Parathyroid adenoma (tissue), 2 donors: ENCODE results near the gene LUC7L3.

Source experiments
- H2AFZ ChIP-seq: fragments of 300-600 bp; sonication (generic); one replicate; pipeline ENCODE4 v1.7.0; 2017; ENCODE audit warnings: antibody characterized with exemption, mild to moderate bottlenecking
- H3K27ac ChIP-seq: fragments of 300-600 bp; sonication (generic); one replicate; pipeline ENCODE4 v1.7.0; 2017
- H3K27me3 ChIP-seq: fragments of 300-600 bp; sonication (generic); one replicate; pipeline ENCODE4 v1.7.0; 2017; ENCODE audit warnings: low read length; ENCODE audit not compliant: control insufficient read depth, insufficient read depth
- H3K36me3 ChIP-seq: fragments of 300-600 bp; sonication (generic); one replicate; pipeline ENCODE4 v1.7.0; 2017; ENCODE audit warnings: low read length; ENCODE audit not compliant: control insufficient read depth, insufficient read depth
- H3K4me1 ChIP-seq: fragments of 300-600 bp; sonication (generic); one replicate; pipeline ENCODE4 v1.7.0; 2017; ENCODE audit warnings: control low read depth
- H3K4me2 ChIP-seq: fragments of 300-600 bp; sonication (generic); one replicate; pipeline ENCODE4 v1.7.0; 2017; ENCODE audit warnings: low read length
- H3K4me3 ChIP-seq: fragments of 300-600 bp; sonication (generic); one replicate; pipeline ENCODE4 v1.7.0; 2017; ENCODE audit warnings: low read depth, low read length
- H3K79me2 ChIP-seq: fragments of 300-600 bp; sonication (generic); one replicate; pipeline ENCODE4 v1.7.0; 2017; ENCODE audit warnings: control low read depth
- H3K9ac ChIP-seq: fragments of 300-600 bp; sonication (generic); one replicate; pipeline ENCODE4 v1.7.0; 2017; ENCODE audit warnings: mild to moderate bottlenecking
- H3K9me3 ChIP-seq: fragments of 300-600 bp; sonication (generic); one replicate; pipeline ENCODE4 v1.7.0; 2017; ENCODE audit warnings: low read length; ENCODE audit not compliant: control insufficient read depth
- CTCF ChIP-seq: fragments of 300-600 bp; sonication (generic); IDR thresholded peaks from one replicate; pipeline ENCODE4 v1.7.0; 2017; ENCODE audit warnings: antibody characterized with exemption, mild to moderate bottlenecking
- donor health status: primary hyperparathyroidism.

LUC7L3 gene

DNA sequence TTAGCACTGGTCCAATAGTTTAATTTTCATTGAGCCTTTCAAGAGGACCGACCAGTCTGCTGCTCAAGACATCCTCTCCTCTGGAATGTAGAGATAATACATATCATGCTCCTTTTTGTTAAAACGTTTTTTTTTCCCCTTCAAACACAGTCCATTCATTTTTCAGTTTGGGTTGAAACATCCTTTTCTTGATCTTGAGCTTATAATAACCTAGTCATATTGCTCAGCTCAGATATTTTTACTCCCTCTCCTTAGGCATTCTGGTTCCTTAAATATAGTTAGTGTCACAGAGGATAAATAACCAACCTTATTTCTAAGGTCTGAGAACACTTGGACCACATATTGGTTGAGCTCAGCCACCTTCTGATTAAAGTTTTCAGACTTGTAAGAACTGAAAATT lies 35.1 kb downstream of the LUC7L3 start:
- H3K9me3 ChIP-seq: no peaks in the 10 kb centered on the region
- H2AFZ ChIP-seq: no peak overlapping the region
- no peaks in the 10 kb centered on the region for H3K36me3 ChIP-seq
- no peak for TF ChIP-seq CTCF
- H3K4me2 ChIP-seq: no peak overlapping the region
- H3K4me1 ChIP-seq: peaks cover 6% of the 10 kb centered on the region
- H3K9ac ChIP-seq: no peak overlapping the region
- no peak overlapping the region for H3K27ac ChIP-seq
- no peaks in the 10 kb centered on the region for H3K27me3 ChIP-seq
- H3K79me2 ChIP-seq: no peaks in the 10 kb centered on the region
- no peak overlapping the region for H3K4me3 ChIP-seq

- Histone ChIP-seq H3K4me2 (no peak overlapping the region), H3K36me3 (no peaks in the 10 kb centered on the region), H3K9ac (no peak overlapping the region), H3K27ac (no peak overlapping the region), H2AFZ (no peak overlapping the region), H3K4me1 (peaks cover 6% of the 10 kb centered on the region), H3K79me2 (no peaks in the 10 kb centered on the region), H3K4me3 (no peak overlapping the region), H3K9me3 (no peaks in the 10 kb centered on the region), H3K27me3 (no peaks in the 10 kb centered on the region)
- no peak for TF ChIP-seq CTCF
These were observed 39.1 kb downstream of the LUC7L3 start for GRCh38 chr17:50758524-50758923.

- Histone ChIP-seq H3K9me3 (no peaks in the 10 kb centered on the region), H3K4me3 (no peak overlapping the region), H2AFZ (no peak overlapping the region), H3K4me1 (peaks cover 8% of the 10 kb centered on the region), H3K4me2 (no peak overlapping the region), H3K27me3 (no peaks in the 10 kb centered on the region), H3K27ac (no peak overlapping the region), H3K79me2 (no peaks in the 10 kb centered on the region), H3K36me3 (no peaks in the 10 kb centered on the region), H3K9ac (no peak overlapping the region)
- TF ChIP-seq CTCF: no peak
These were observed 39.7 kb downstream of the LUC7L3 start for GRCh38 chr17:50758989-50759544.

GRCh38 chr17:50762177-50762576 lies 42.8 kb downstream of the LUC7L3 start:
- TF ChIP-seq CTCF: no peak
- Histone ChIP-seq H3K4me2 (no peak overlapping the region), H3K9me3 (no peaks in the 10 kb centered on the region), H3K36me3 (no peaks in the 10 kb centered on the region), H3K27ac (no peak overlapping the region), H3K79me2 (no peaks in the 10 kb centered on the region), H3K4me1 (peaks cover 9% of the 10 kb centered on the region), H3K9ac (no peak overlapping the region), H2AFZ (no peak overlapping the region), H3K4me3 (no peak overlapping the region), H3K27me3 (no peaks in the 10 kb centered on the region)

DNA sequence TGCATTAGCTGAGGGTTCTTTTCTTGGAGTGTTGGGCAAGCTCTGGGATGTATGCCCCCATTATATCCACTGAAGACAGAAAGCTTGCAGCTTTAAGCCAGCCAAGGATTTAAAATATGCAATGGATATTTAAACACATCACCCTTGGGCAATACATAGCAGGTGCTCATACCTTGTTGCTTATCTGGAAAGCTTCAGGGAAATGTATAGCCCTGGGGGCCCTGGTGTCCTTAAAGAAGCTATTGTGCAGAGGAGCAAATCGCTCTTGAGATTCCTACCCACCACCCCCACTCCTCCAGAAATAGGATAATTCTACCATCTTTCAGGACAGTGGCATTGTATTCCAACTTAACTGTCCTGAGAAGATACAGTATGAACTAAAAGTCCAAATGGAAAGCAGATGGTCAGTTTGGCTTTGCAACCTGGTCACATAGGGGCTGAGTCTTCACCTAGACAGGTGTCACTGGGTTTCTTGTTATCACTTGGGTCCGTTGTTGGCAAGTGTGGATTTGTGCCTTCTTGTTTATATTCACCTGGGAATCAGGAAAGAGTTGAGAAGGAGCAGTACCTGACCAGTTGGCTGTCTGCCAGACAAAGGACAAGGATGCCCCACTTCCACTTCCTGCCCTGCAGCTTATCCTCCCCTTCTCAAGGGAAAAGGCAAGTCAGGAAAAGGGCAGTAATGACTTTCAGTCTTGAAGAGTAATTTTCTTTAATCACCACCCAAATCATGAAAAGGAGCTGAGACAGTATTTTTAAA lies 44.5 kb downstream of the LUC7L3 start:
- Histone ChIP-seq H3K27me3 (no peaks in the 10 kb centered on the region), H3K4me3 (no peak overlapping the region), H3K9ac (no peak overlapping the region), H3K27ac (no peak overlapping the region), H3K9me3 (no peaks in the 10 kb centered on the region), H2AFZ (no peak overlapping the region), H3K79me2 (no peaks in the 10 kb centered on the region), H3K4me1 (peaks cover 6% of the 10 kb centered on the region), H3K36me3 (no peaks in the 10 kb centered on the region), H3K4me2 (no peak overlapping the region)
- TF ChIP-seq CTCF: no peak
